Mesendoderm (in vitro differentiated cells): ENCODE data around the gene TMEM130. TPM values are rescaled to one million over a fixed set of nuclear protein-coding genes. Genes with fewer than 3 reads are reported as not detected.

ENCODE experiments used
- DNase-seq: peaks from one replicate; pipeline ENCODE4 v3.0.0; 2013
- H2AK5ac ChIP-seq: 2 replicates; pipeline ENCODE4 v1.6.1; 2013; ENCODE audit warnings: low read length, inconsistent platforms
- H2BK120ac ChIP-seq: 2 replicates; pipeline ENCODE4 v1.6.1; 2013; ENCODE audit warnings: low read depth, mild to moderate bottlenecking, low read length, moderate library complexity, mixed read lengths
- H2BK15ac ChIP-seq: replicated peaks from 2 replicates; pipeline ENCODE4 v1.6.1; 2013; ENCODE audit warnings: low read depth, mild to moderate bottlenecking, moderate library complexity
- H2BK5ac ChIP-seq: 2 replicates; pipeline ENCODE4 v1.6.1; 2013; ENCODE audit warnings: low read length, inconsistent platforms
- H3K18ac ChIP-seq: 2 replicates; pipeline ENCODE4 v1.6.1; 2013; ENCODE audit warnings: mild to moderate bottlenecking, low read length, mixed read lengths
- H3K23ac ChIP-seq: one replicate; pipeline ENCODE4 v1.6.1; 2013; ENCODE audit warnings: low read length
- H3K27ac ChIP-seq: 2 replicates; pipeline ENCODE4 v1.5.1; 2013; ENCODE audit warnings: low read depth, mild to moderate bottlenecking, inconsistent platforms, low read length, moderate library complexity
- H3K27me3 ChIP-seq: 2 replicates; pipeline ENCODE4 v1.6.1; 2013; ENCODE audit warnings: low read length, control low read depth, mild to moderate bottlenecking, inconsistent platforms; ENCODE audit not compliant: insufficient read depth, poor library complexity
- H3K36me3 ChIP-seq: 2 replicates; pipeline ENCODE4 v1.6.1; 2013; ENCODE audit warnings: low read length, inconsistent platforms; ENCODE audit not compliant: control insufficient read depth, insufficient read depth
- H3K4ac ChIP-seq: one replicate; pipeline ENCODE4 v1.6.1; 2013; ENCODE audit warnings: low read depth, mild to moderate bottlenecking, low read length, moderate library complexity
- H3K4me1 ChIP-seq: 2 replicates; pipeline ENCODE4 v1.6.1; 2013; ENCODE audit warnings: low read depth, low read length, inconsistent platforms; ENCODE audit not compliant: control insufficient read depth
- H3K4me2 ChIP-seq: 2 replicates; pipeline ENCODE4 v1.6.1; 2013; ENCODE audit warnings: low read length
- H3K4me3 ChIP-seq: 2 replicates; pipeline ENCODE4 v1.5.1; 2013; ENCODE audit warnings: mild to moderate bottlenecking, low read length
- H3K56ac ChIP-seq: one replicate; pipeline ENCODE4 v1.6.1; 2013; ENCODE audit warnings: low read length
- H3K79me1 ChIP-seq: 2 replicates; pipeline ENCODE4 v1.6.1; 2013; ENCODE audit warnings: low read length, inconsistent platforms
- H3K79me2 ChIP-seq: 2 replicates; pipeline ENCODE4 v1.6.1; 2013; ENCODE audit warnings: mild to moderate bottlenecking, low read length; ENCODE audit not compliant: control insufficient read depth, insufficient read depth
- H3K9ac ChIP-seq: 2 replicates; pipeline ENCODE4 v1.6.1; 2013; ENCODE audit warnings: low read length, inconsistent platforms
- H4K5ac ChIP-seq: one replicate; pipeline ENCODE4 v1.6.1; 2013; ENCODE audit warnings: low read length
- H4K8ac ChIP-seq: one replicate; pipeline ENCODE4 v1.6.1; 2013; ENCODE audit warnings: low read depth, mild to moderate bottlenecking, control low read depth, low read length, moderate library complexity
- WGBS: extraction: QIAGEN DNeasy Blood & Tissue Kit; methylation state at CpG from one replicate; pipeline ENCODE4 v1.1.7; 2013; ENCODE audit warnings: low lambda C conversion rate, missing lambda C conversion rate; ENCODE audit not compliant: insufficient coverage; ENCODE audit errors: extremely low coverage; 5-methylcytosine and 5-hydroxymethylcytosine counted together
- polyA plus RNA-seq, 2 experiments: library from polyadenylated mRNA; stranded (reverse); fragments of 200-250 nt; gene quantifications; one replicate each; pipeline ENCODE4 v1.2.3, GENCODE V29; 2013

Gene TMEM130
- 0.22 TPM for polyA plus RNA-seq (2013, experiment 1 of 2)
- 0.48 TPM for polyA plus RNA-seq (2013, experiment 2 of 2)

GRCh38 chr7:98869597-98870120, at the start of gene TMEM130:
Gene TMEM130 (minus strand): TSS chr7:98870014. CDS start chr7:98869861, 153 bp downstream.
- H3K4ac ChIP-seq: no peak within 1 kb of the TSS
- peak within 1 kb of the TSS; percentile 79 for H3K56ac ChIP-seq
- H4K5ac ChIP-seq: no peak within 1 kb of the TSS
- H3K4me2 ChIP-seq: peak within 1 kb of the TSS; percentile 61
- H2BK15ac ChIP-seq: no peak within 1 kb of the TSS
- H3K4me3 ChIP-seq: peak within 1 kb of the TSS; percentile 28
- no peak within 1 kb of the TSS for H2BK5ac ChIP-seq
- peak within 1 kb of the TSS; percentile 74 for H3K23ac ChIP-seq
- no peak within 1 kb of the TSS for H3K18ac ChIP-seq
- no CpG with 5 or more reads among the region's 69 CpGs for WGBS
- H3K4me1 ChIP-seq: no peaks in the 10 kb centered on the region
- no peak within 1 kb of the TSS for H3K27ac ChIP-seq
- no peak within 1 kb of the TSS for H4K8ac ChIP-seq
- H2BK120ac ChIP-seq: no peak within 1 kb of the TSS
- H3K27me3 ChIP-seq: peaks cover 15% of the 10 kb centered on the region
- no peaks in the 10 kb centered on the region for H3K36me3 ChIP-seq
- no peaks in the 10 kb centered on the region for H3K79me2 ChIP-seq
- no peak for DNase-seq
- H3K9ac ChIP-seq: peak within 1 kb of the TSS; percentile 61
- H3K79me1 ChIP-seq: no peaks in the 10 kb centered on the region
- H2AK5ac ChIP-seq: no peak within 1 kb of the TSS

GRCh38 chr7:98917331-98917730, 47.5 kb upstream of the TMEM130 start:
- Histone ChIP-seq H3K27me3 (no peaks in the 10 kb centered on the region), H2BK5ac (no peak overlapping the region), H3K56ac (no peak overlapping the region), H3K4ac (no peak overlapping the region), H3K9ac (no peak overlapping the region), H3K4me1 (no peaks in the 10 kb centered on the region), H3K79me2 (no peaks in the 10 kb centered on the region), H3K4me3 (no peak overlapping the region), H2BK120ac (no peak overlapping the region), H3K4me2 (no peak overlapping the region), H3K27ac (no peak overlapping the region), H2BK15ac (no peak overlapping the region), H3K18ac (no peak overlapping the region), H2AK5ac (no peak overlapping the region), H3K23ac (no peak overlapping the region), H3K36me3 (peaks cover 22% of the 10 kb centered on the region), H4K5ac (no peak overlapping the region), H3K79me1 (no peaks in the 10 kb centered on the region), H4K8ac (no peak overlapping the region)
- DNase-seq: no peak
- no CpG with 5 or more reads among the region's 12 CpGs for WGBS

- H4K5ac ChIP-seq: no peak overlapping the region
- no peak overlapping the region for H2BK5ac ChIP-seq
- H2BK15ac ChIP-seq: no peak overlapping the region
- H3K4ac ChIP-seq: no peak overlapping the region
- H2AK5ac ChIP-seq: no peak overlapping the region
- DNase-seq: no peak
- no peak overlapping the region for H3K56ac ChIP-seq
- H3K79me1 ChIP-seq: no peaks in the 10 kb centered on the region
- no peaks in the 10 kb centered on the region for H3K79me2 ChIP-seq
- no peak overlapping the region for H3K27ac ChIP-seq
- H3K4me1 ChIP-seq: no peaks in the 10 kb centered on the region
- no peak overlapping the region for H3K4me2 ChIP-seq
- H3K27me3 ChIP-seq: no peaks in the 10 kb centered on the region
- H3K9ac ChIP-seq: no peak overlapping the region
- peaks cover 30% of the 10 kb centered on the region for H3K36me3 ChIP-seq
- H3K4me3 ChIP-seq: no peak overlapping the region
- H3K18ac ChIP-seq: no peak overlapping the region
- no peak overlapping the region for H3K23ac ChIP-seq
- H4K8ac ChIP-seq: no peak overlapping the region
- H2BK120ac ChIP-seq: no peak overlapping the region
These were observed 43.8 kb upstream of the TMEM130 start for GRCh38 chr7:98913612-98914011.

GRCh38 chr7:98913026-98913425, 43.2 kb upstream of the TMEM130 start:
- WGBS: no CpG with 5 or more reads among the region's 8 CpGs
- H3K56ac ChIP-seq: no peak overlapping the region
- H3K79me2 ChIP-seq: no peaks in the 10 kb centered on the region

GRCh38 chr7:98911916-98912315, 42.1 kb upstream of the TMEM130 start:
- H2BK120ac ChIP-seq: no peak overlapping the region
- no peak overlapping the region for H3K4ac ChIP-seq
- peaks cover 36% of the 10 kb centered on the region for H3K36me3 ChIP-seq
- H3K4me2 ChIP-seq: no peak overlapping the region
- no peaks in the 10 kb centered on the region for H3K79me2 ChIP-seq
- H3K56ac ChIP-seq: no peak overlapping the region
- WGBS: no CpG with 5 or more reads among the region's 5 CpGs
- no peak overlapping the region for H3K4me3 ChIP-seq
- H3K27ac ChIP-seq: no peak overlapping the region
- no peak overlapping the region for H2AK5ac ChIP-seq
- no peak overlapping the region for H4K8ac ChIP-seq
- no peak for DNase-seq
- H3K27me3 ChIP-seq: no peaks in the 10 kb centered on the region
- H3K9ac ChIP-seq: no peak overlapping the region
- no peak overlapping the region for H4K5ac ChIP-seq
- no peaks in the 10 kb centered on the region for H3K4me1 ChIP-seq
- no peak overlapping the region for H3K18ac ChIP-seq
- no peaks in the 10 kb centered on the region for H3K79me1 ChIP-seq
- no peak overlapping the region for H2BK5ac ChIP-seq
- no peak overlapping the region for H2BK15ac ChIP-seq
- H3K23ac ChIP-seq: no peak overlapping the region

More at GRCh38 chr7:98913026-98913425, 43.2 kb upstream of the TMEM130 start:
- no peak overlapping the region for H3K23ac ChIP-seq
- no peak overlapping the region for H3K4me3 ChIP-seq
- H2BK15ac ChIP-seq: no peak overlapping the region
- H2BK120ac ChIP-seq: no peak overlapping the region
- no peak overlapping the region for H2AK5ac ChIP-seq
- no peak overlapping the region for H3K4ac ChIP-seq
- H2BK5ac ChIP-seq: no peak overlapping the region
- H4K8ac ChIP-seq: no peak overlapping the region
- no peak overlapping the region for H3K27ac ChIP-seq
- H3K4me1 ChIP-seq: no peaks in the 10 kb centered on the region
- no peak overlapping the region for H3K4me2 ChIP-seq
- no peaks in the 10 kb centered on the region for H3K79me1 ChIP-seq
- DNase-seq: no peak
- peaks cover 35% of the 10 kb centered on the region for H3K36me3 ChIP-seq
- no peak overlapping the region for H4K5ac ChIP-seq
- H3K27me3 ChIP-seq: no peaks in the 10 kb centered on the region
- no peak overlapping the region for H3K18ac ChIP-seq
- H3K9ac ChIP-seq: no peak overlapping the region

- Histone ChIP-seq H3K56ac (no peak overlapping the region), H2BK5ac (no peak overlapping the region), H2AK5ac (no peak overlapping the region), H3K9ac (no peak overlapping the region), H3K79me1 (no peaks in the 10 kb centered on the region), H3K23ac (no peak overlapping the region), H4K8ac (no peak overlapping the region), H3K79me2 (no peaks in the 10 kb centered on the region), H2BK15ac (no peak overlapping the region), H3K4me2 (no peak overlapping the region), H3K27ac (no peak overlapping the region), H3K4me3 (no peak overlapping the region), H3K27me3 (no peaks in the 10 kb centered on the region), H3K4ac (no peak overlapping the region), H4K5ac (no peak overlapping the region), H2BK120ac (no peak overlapping the region), H3K18ac (no peak overlapping the region), H3K4me1 (no peaks in the 10 kb centered on the region), H3K36me3 (peaks cover 34% of the 10 kb centered on the region)
- no peak for DNase-seq
- no CpG with 5 or more reads among the region's 3 CpGs for WGBS
These were observed 40.6 kb upstream of the TMEM130 start for GRCh38 chr7:98910427-98910826.
